ENCODE results near the gene ADAMTS2.

ADAMTS2 gene

DNA sequence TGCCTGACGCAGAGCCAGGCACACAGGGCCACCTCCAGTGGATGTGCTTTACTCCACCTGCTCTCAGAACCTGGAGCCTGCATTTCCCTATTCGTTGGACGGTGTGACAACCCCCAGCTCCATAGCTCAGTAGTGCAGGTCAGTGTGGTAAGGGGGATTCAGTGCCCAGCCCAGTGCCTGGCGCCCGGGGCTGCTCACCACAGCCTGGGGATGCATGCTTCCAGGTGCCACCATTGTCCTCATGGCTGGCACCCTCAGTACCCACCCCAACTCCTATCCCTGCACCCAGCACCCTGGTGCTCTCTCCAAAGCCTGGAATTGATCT lies 32.8 kb upstream of the ADAMTS2 start:
- H3K9ac ChIP-seq (ENCODE audit: low read length): no peak overlapping the region
- H2AFZ ChIP-seq (ENCODE audit: low read depth, low read length, severe bottlenecking): no peak overlapping the region
- H3K27ac ChIP-seq (ENCODE audit: low read depth, low read length): no peak overlapping the region
- no peak for TF ChIP-seq EZH2phosphoT487 (conservative IDR thresholded peaks at IDR 0.05; ENCODE audit: low read length)
- TF ChIP-seq, protein P1, sequence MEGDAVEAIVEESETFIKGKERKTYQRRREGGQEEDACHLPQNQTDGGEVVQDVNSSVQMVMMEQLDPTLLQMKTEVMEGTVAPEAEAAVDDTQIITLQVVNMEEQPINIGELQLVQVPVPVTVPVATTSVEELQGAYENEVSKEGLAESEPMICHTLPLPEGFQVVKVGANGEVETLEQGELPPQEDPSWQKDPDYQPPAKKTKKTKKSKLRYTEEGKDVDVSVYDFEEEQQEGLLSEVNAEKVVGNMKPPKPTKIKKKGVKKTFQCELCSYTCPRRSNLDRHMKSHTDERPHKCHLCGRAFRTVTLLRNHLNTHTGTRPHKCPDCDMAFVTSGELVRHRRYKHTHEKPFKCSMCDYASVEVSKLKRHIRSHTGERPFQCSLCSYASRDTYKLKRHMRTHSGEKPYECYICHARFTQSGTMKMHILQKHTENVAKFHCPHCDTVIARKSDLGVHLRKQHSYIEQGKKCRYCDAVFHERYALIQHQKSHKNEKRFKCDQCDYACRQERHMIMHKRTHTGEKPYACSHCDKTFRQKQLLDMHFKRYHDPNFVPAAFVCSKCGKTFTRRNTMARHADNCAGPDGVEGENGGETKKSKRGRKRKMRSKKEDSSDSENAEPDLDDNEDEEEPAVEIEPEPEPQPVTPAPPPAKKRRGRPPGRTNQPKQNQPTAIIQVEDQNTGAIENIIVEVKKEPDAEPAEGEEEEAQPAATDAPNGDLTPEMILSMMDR (IDR thresholded peaks at IDR 0.05; ENCODE audit: insufficient read depth, low read length, poor library complexity, severe bottlenecking): no peak
- H3K79me2 ChIP-seq (ENCODE audit: insufficient read depth, low read length): no peaks in the 10 kb centered on the region
- H3K4me3 ChIP-seq (ENCODE audit: insufficient read depth, low read length, poor library complexity, severe bottlenecking): no peak overlapping the region
- no peaks in the 10 kb centered on the region for H3K27me3 ChIP-seq (ENCODE audit: low read length)
- H3F3A ChIP-seq (ENCODE audit: insufficient read depth): no peaks in the 10 kb centered on the region
- H3K9me2 ChIP-seq (replicated peaks; ENCODE audit: insufficient read depth, low read length): no peaks in the 10 kb centered on the region
- no peaks in the 10 kb centered on the region for H3K9me3 ChIP-seq (ENCODE audit: insufficient read depth, low read length)
- H3K36me3 ChIP-seq (ENCODE audit: low read length): no peaks in the 10 kb centered on the region
- no peak overlapping the region for H3K4me2 ChIP-seq (ENCODE audit: low read depth, low read length, poor library complexity, severe bottlenecking)
- no peaks in the 10 kb centered on the region for H4K20me1 ChIP-seq (ENCODE audit: low read depth, low read length)

- Histone ChIP-seq H2AFZ (ENCODE audit: low read depth, low read length, severe bottlenecking) (no peak overlapping the region), H3K9ac (ENCODE audit: low read length) (no peak overlapping the region), H3F3A (ENCODE audit: insufficient read depth) (no peaks in the 10 kb centered on the region), H3K4me3 (ENCODE audit: insufficient read depth, low read length, poor library complexity, severe bottlenecking) (no peak overlapping the region), H3K27me3 (ENCODE audit: low read length) (no peaks in the 10 kb centered on the region), H3K36me3 (ENCODE audit: low read length) (no peaks in the 10 kb centered on the region), H3K79me2 (ENCODE audit: insufficient read depth, low read length) (no peaks in the 10 kb centered on the region), H4K20me1 (ENCODE audit: low read depth, low read length) (no peaks in the 10 kb centered on the region), H3K4me2 (ENCODE audit: low read depth, low read length, poor library complexity, severe bottlenecking) (no peak overlapping the region), H3K9me2 (replicated peaks; ENCODE audit: insufficient read depth, low read length) (no peaks in the 10 kb centered on the region), H3K27ac (ENCODE audit: low read depth, low read length) (no peak overlapping the region), H3K9me3 (ENCODE audit: insufficient read depth, low read length) (no peaks in the 10 kb centered on the region)
- no peak for TF ChIP-seq EZH2phosphoT487 (conservative IDR thresholded peaks at IDR 0.05; ENCODE audit: low read length)
- TF ChIP-seq, protein P1 (IDR thresholded peaks at IDR 0.05; ENCODE audit: insufficient read depth, low read length, poor library complexity, severe bottlenecking): no peak
Measured at GRCh38 chr5:179377421-179378115, 32.3 kb upstream of the ADAMTS2 start.

DNA sequence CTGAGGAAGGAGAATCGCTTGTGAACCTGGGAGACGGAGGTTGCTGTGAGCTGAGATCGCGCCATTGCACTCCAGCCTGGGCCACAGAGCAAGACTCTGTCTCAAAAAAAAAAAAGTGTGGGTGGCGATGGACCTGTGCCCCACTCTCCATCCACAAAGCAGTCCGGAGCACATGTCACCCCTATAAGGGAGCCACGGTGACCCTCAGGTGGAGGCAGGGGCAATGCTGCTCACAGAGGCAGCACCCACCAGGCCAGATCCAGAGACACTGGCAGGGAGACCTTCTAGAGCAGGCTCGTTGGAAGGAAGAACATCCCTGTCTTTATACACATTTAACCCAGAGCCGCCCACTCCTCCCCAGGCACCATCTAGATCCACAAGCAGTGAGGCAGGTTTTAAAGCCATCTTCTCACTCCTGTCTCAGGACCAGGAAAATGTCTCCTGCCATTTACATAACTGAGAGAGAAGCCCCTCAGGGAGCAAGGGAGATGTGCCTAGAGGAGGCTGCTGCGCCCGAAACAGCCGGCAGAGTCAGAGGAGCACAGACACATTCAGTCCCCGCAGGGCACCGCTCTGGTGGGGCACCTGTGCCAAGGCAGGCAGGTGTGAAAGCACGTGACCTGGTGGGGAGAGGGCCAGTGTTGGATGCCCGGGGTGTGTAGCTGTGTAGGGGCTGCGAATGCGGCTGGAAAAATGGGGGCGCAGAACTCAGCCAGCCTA lies 31.6 kb upstream of the ADAMTS2 start:
- Histone ChIP-seq H3K4me2 (ENCODE audit: low read depth, low read length, poor library complexity, severe bottlenecking) (no peak overlapping the region), H3K27ac (ENCODE audit: low read depth, low read length) (no peak overlapping the region), H2AFZ (ENCODE audit: low read depth, low read length, severe bottlenecking) (no peak overlapping the region), H3K9me2 (replicated peaks; ENCODE audit: insufficient read depth, low read length) (no peaks in the 10 kb centered on the region), H3K79me2 (ENCODE audit: insufficient read depth, low read length) (no peaks in the 10 kb centered on the region), H3K27me3 (ENCODE audit: low read length) (no peaks in the 10 kb centered on the region), H3K9me3 (ENCODE audit: insufficient read depth, low read length) (no peaks in the 10 kb centered on the region), H3K4me3 (ENCODE audit: insufficient read depth, low read length, poor library complexity, severe bottlenecking) (no peak overlapping the region), H3F3A (ENCODE audit: insufficient read depth) (no peaks in the 10 kb centered on the region), H3K36me3 (ENCODE audit: low read length) (no peaks in the 10 kb centered on the region), H3K9ac (ENCODE audit: low read length) (no peak overlapping the region), H4K20me1 (ENCODE audit: low read depth, low read length) (no peaks in the 10 kb centered on the region)
- TF ChIP-seq, protein P1 (IDR thresholded peaks at IDR 0.05; ENCODE audit: insufficient read depth, low read length, poor library complexity, severe bottlenecking): no peak
- no peak for TF ChIP-seq EZH2phosphoT487 (conservative IDR thresholded peaks at IDR 0.05; ENCODE audit: low read length)
